Measurements from ENCODE around the gene CCIN.

DNA sequence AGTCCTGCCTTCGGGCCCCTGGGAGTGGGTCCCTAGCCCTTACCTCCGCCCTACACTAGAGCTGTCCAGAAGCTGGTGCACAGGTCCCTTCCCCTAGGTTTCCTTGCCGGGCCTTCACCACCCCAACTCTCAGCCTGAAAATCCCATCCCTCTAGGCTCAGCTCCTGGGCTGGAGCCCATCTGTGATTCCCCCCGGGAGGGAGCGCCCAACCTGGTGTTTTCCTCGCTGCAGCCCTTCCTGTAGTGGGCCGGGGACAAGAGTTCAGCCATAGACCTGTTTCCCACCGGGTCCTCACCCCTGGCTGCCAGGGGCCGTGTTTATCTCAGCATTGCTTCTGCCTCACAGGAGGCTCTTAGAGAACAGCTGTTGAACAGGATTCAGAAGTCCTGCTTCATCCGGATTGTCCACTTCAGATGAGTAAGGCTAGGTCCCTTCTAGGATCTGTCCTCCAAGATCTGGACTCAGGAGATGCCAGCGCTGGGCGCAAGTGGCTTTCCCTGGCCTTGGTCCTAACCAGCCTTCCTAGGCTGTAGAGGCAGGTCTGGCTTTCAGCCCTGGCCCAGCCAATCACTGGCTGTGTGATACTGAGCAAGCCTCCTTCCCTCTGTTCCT is 31.7 kb upstream of the CCIN start:
- TF ChIP-seq, protein P1, sequence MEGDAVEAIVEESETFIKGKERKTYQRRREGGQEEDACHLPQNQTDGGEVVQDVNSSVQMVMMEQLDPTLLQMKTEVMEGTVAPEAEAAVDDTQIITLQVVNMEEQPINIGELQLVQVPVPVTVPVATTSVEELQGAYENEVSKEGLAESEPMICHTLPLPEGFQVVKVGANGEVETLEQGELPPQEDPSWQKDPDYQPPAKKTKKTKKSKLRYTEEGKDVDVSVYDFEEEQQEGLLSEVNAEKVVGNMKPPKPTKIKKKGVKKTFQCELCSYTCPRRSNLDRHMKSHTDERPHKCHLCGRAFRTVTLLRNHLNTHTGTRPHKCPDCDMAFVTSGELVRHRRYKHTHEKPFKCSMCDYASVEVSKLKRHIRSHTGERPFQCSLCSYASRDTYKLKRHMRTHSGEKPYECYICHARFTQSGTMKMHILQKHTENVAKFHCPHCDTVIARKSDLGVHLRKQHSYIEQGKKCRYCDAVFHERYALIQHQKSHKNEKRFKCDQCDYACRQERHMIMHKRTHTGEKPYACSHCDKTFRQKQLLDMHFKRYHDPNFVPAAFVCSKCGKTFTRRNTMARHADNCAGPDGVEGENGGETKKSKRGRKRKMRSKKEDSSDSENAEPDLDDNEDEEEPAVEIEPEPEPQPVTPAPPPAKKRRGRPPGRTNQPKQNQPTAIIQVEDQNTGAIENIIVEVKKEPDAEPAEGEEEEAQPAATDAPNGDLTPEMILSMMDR (IDR thresholded peaks at IDR 0.05): no peak
- TF ChIP-seq POLR2A (IDR thresholded peaks at IDR 0.05) (no peak), EP300 (IDR thresholded peaks at IDR 0.05) (no peak)

All from suprapubic skin (tissue), 3 donors.